ENCODE results near the gene PDE8B.

PDE8B gene, protein sequence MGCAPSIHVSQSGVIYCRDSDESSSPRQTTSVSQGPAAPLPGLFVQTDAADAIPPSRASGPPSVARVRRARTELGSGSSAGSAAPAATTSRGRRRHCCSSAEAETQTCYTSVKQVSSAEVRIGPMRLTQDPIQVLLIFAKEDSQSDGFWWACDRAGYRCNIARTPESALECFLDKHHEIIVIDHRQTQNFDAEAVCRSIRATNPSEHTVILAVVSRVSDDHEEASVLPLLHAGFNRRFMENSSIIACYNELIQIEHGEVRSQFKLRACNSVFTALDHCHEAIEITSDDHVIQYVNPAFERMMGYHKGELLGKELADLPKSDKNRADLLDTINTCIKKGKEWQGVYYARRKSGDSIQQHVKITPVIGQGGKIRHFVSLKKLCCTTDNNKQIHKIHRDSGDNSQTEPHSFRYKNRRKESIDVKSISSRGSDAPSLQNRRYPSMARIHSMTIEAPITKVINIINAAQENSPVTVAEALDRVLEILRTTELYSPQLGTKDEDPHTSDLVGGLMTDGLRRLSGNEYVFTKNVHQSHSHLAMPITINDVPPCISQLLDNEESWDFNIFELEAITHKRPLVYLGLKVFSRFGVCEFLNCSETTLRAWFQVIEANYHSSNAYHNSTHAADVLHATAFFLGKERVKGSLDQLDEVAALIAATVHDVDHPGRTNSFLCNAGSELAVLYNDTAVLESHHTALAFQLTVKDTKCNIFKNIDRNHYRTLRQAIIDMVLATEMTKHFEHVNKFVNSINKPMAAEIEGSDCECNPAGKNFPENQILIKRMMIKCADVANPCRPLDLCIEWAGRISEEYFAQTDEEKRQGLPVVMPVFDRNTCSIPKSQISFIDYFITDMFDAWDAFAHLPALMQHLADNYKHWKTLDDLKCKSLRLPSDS

DNA sequence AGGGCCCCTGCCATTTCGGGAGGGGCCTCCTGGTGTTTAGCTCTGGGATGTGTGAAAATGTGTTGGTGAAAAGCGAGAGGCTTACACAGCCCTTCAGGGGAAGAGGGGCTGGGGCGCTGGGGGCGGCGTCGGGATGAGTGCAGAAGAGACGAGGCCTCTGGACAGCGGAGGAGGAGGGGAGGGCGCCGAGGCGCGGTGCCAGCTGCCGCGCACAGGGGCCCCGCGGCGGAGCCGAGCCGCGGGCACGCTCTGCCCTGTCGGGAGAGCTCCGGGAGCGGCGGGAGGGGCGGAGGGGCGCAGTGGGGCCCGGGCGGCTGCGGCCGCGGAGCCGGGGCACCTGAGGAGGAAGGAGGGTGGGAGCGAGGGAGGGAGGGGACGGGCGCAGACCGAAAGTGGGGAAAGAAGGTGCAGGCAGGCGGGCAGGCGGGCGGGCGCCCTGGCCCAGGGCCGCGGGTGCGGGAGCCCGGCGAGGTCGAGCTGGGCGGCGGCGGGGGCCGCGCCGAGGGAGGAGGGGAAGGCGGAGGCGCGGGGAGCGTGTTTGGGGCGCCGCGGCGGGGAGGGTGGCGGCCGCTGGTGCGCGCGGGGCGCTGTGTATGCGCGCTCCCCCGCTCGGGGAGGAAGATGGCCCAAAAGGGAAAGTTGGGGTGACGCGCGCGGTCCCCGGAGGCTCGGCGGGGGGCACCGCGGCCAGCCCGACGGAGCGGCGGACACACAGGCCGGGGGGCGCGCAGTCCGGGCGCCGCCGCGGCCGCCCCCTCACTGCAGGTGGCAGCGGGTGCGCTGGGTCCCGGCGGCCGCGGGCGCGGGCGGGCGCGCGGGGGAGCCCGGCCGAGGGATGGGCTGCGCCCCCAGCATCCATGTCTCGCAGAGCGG, at the start of gene PDE8B:
Gene PDE8B, plus strand, starts transcription at position 590 of the 873 bp plus-strand sequence. Its CDS starts 246 bp downstream, at position 836.
- DNase-seq: peak in 2 of 3 experiments; percentile 33 to 42

DNA sequence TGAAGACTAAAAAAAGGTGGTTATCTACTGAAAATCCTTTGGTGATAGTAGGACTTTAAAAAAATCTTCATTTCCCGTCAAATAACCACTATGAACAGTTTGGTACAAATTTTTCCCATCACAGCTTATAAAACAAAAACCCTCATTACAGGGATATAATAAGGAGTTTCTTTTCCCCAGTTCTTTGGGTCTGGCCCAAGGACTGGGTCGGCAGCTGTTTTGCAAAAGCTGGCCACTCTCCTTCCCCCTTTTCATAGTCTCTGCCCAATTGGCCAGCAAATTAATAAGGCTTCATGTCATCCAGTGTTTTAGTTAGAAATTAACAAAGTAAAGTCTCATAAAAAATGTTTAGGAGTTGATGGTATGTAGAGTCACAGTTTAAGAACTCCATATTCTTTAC, 47.0 kb upstream of the PDE8B start:
- no peak for DNase-seq

DNA sequence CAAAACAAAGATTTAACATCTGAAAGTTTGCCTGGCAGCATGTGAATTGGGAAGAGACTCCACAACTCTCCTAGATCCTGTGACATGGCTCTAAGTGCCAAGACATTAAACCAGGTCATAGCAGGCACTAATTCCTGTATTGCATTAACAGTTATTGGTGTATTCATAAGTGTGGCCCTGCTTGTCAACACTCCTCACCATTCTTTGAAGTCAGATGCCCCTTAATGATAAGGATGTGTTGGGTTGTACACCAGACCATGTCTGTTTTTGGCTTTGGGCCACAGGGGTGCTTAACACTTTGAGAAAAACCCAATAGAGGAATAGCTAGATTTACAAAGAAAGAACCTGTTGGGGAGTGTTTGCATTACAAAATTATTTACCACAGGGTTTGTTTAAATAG, 43.4 kb upstream of the PDE8B start:
- DNase-seq: no peak

DNA sequence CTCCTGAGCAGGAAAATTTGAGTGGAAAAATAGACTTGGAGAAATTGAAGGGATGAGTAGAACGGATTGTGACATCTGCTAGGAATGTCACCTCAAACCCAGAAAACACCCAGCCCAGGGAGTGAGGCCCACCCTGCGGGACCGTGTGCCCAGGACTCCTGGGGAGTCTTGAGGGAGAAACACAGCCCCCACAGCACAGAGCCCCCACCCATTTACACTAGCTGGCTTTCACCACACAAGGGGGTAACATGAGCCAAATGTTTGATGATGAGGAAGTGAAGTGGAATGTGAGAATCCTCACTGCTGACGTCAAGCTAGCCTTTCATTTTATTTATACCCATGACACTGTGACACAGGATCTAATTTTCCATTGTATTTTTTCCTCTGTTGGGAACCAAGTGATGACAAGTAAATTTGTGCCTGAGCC, 42.8 kb upstream of the PDE8B start:
- DNase-seq: no peak

DNA sequence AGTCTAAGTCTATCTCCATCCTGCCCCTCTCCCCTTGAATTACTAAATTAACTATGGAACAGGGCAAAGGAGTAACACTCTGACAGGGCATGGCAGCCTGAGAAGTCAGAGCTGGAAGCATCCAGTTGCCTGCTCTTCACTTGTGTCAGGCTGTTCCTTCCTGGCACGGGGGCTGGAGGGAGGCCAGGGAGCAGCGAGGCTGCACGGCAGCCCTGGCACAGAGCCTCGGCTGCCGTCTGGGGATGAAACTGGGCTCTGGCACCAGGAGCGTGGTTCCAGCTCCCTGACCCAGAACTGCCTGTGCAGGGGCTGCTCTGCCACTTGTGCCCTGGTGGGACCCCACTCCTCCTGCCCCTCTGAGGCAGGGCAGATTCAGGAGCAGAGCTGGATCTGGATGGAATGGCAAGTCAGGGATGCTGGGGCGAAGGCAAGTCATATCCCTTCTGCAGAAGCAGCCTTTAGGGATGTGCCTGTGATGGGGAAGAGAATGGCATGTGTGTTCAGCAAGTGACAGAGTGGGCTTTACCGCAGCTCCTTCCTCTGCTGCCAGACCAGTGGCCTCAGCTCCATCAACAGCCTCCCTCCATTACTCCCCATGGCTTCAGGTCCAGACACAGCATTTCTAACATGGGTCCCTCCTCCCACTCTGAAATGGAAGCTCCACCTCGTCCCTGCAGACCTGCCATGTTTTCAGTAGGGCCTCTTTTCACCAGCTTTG, 42.2 kb upstream of the PDE8B start:
- no peak for DNase-seq

DNA sequence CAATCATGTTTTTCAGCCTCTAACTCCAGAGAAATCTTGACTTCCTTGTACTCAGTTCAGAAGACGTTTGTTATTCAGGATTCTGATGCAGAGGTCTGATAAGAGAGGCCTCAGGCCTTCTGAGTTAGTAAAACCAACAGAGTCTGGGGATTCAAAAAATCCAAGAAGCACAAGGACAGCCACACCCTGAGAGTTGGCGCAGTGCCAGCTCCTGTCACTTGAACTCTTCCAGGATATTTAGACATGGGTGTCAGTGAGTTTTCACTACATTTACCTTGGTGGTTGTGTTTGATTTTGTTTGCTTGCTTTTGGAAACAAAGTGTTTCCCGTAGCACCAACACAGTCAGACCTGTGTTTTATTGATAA, 41.6 kb upstream of the PDE8B start:
- peak; percentile 5 to 47 (median 39) for DNase-seq

DNA sequence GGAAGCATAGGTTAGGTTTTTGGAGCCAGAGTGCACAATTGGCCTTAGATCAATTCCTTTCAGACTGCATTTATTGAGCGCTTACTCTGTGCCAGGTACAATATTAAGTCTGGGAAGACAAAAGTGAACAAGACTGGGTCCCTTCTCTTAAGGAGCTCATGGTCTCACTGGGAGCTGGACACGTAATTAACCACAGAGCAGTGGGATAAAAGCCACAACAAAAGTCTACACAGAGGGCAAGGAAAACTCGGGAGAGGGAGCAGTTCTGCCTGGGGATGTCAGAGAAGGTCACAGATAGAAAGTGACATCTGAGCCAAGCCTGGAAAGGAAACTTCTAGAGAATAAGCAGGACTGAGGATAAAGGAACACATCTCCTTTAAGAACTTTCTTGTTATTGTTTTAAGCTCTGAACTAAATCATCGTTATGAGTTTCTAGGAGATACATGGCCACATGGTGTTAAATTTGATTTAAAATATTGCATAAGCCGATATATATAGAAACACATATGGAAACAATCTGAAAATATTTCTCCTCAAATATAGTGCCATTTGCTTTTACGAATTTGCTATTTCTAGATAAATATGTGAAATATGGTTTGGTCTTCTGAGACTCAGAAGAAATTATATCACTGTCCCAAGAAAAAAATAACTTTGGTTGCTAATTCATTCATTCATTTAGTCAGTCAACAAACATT, 40.1 kb upstream of the PDE8B start:
- DNase-seq: no peak

DNA sequence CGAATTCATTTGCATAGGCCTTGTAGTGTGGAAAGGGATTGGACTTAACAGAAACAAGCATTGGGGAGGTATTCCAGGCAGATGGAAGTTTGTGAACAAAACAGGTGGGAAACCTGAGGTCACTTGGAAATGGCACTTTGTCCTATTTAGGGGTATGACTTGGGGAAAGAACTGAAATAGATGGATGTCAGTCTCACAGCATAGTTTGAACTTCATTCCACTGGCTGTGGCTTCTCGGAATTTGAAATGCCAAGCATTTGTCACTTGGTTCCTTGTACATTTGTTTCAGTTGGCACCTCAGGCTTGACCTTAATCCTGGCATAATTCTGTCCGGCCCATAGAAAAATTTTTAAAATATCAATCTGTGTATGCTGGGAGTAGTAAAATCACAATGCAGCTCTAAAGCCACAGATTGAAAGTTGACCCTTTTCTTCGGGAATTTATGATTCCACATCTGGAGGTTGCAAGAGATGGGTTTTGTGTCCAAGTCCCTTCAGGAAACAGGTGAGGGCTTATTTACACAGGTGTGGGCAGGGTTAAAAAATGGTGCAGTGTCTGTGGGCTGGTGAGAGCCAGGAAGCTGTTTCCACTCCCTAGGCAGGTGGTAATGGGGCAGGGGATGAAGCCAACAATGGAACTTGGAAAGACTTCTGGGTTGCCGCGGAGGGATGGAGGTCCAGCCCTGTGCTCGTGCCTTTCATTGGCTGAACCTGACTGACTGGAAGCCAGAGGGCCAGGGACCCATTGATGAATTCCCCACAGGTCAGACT, 39.2 kb upstream of the PDE8B start:
- DNase-seq: peak in 1 of 3 experiments; percentile 8

DNA sequence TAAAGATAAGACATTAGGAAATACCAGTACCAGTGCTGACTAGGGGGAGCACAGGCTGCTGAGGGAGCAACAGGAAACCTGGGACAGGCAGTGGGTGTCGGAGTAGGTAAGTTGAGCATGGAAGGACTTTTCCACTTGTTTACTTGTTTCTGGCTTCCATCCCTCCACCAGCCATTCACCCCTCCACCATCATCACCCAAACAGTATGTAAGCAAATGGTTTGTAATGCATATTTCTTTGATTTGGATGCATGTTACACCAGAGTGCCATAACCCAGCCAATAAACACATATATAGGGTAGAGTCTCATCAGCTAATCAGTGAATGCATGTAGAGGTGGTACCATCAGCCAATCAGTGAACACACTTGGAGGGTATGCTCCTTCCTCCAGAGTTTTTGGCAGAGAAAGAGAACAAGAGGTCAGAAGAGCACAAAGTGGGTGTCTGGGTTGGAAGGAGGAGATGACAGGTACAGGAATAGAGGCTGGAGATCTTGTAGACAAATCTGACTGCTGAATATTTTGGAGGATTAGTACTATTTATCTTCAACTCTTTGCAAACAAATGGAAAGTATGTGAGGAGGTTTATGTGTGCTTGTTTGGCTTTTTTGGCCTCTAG, 37.7 kb upstream of the PDE8B start:
- DNase-seq: no peak

DNA sequence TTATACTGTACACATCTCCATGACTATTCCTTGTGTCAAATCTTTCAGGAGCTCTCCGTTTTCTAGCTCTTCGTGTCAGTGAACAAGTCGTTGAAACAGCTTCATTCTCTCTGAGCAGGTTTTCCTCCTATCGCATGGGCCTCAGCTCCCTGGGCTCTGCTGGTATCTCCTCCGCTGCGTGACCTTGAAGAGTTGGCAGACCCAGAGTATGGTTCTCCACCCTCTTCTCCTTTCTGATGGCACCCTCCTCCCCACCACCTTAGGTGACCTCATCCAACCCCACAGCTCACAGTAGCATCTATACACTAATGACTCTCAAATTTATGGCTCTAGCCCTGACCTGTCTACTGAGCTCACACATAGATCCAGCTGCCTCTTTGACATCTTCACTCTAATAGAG, 36.0 kb upstream of the PDE8B start:
- DNase-seq: no peak

DNA sequence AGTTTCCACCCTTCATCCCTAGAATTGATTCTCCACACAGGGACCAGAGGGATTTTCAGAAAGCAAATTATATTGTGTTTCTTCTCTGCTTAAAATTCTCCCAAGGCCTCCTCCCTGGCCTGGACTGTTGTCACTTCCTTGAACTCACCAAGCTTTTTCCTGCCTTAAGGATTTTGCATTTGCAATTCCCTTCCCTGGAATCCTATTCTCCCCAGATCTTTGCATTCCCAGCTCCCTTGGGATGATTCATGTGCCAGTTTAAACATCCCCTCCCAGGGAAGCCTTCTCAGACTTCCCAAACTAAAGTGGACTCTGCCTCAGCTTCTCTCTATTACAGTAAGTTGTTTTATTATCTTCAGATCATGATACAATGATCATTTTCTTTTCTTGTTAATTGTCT, 35.2 kb upstream of the PDE8B start:
- DNase-seq: no peak

DNA sequence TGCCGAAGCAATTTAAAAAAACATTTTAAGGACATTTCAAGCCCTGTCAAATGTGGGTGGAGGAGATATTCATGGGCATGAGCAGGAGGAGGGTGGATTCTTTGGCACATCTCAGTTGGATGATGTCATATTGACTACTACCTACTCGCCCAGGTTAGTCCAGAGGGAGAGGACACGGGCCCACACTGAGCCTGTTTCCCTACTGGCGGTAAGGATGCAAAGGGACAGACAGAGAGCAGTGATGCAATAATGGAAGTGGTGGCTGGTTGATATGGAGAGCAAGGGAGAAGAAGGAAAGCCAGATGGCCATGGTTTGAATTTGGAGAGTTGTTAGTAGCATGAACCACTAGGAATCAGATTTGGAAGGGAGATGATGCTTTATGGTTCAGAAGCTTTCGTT, 34.1 kb upstream of the PDE8B start:
- DNase-seq: no peak

DNA sequence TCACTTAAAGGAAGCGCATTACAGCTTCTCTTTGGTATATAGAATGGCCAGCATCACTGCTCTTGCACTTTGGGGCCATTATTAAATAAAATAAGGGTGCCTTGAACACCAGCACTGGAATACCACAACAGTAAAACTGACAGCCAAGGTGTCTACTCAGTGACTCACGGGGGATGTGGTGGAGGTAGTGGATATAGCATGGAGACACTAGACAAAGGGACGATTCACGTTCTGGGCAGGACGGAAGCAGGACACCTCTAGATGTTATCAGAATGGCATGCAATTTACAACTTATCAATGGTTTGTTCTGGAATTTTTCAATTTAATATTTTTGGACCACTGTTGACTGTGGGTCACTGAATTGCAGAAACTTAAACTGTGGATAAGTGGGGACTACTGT, 32.9 kb upstream of the PDE8B start:
- no peak for DNase-seq

DNA sequence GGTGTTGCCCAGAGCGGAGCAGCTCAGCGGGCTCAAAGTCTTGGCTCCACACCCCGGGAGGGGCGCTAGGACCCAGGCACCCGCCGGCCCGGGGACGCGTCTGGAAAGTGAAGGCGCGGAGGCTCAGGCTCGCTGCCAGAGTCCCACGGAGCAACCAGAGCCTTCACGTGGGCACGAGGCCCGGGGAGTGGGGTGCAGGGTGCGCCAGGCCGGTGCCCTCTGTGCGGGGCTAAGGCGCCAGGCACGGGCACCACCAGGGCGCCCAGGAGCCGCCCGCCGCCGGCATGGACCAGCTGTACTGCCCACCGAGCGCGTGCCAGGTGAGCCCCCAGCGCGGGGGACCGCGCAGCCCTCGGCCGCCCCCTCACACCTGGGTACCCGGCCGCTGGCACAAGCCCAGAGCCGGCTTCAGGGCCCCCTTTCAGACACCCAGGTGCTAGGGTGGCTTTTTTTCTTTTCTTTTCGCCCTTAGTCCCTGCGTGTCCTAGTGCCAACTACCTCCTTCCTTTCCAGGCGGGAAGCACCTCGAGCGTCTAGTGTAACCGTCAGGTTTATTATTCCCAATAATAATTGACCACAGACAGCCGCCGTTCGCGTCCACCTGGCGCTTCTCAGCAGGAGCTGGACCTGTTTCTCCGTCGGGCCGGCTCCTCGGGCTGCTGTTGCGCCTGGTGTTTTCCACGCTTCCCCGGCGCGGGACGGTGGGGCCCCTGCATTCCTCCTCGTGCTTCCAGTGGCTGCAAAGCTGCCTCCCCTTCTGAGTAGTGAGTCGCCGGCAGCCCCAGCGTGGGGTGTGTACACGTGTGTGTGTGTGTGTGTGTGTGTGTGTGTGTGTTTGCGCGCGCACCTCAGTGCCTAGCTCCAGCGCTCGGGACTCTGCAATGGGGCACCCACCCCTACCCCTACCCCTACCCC, 30.1 kb upstream of the PDE8B start:
- peak in 2 of 3 experiments; percentile 67 to 71 for DNase-seq

DNA sequence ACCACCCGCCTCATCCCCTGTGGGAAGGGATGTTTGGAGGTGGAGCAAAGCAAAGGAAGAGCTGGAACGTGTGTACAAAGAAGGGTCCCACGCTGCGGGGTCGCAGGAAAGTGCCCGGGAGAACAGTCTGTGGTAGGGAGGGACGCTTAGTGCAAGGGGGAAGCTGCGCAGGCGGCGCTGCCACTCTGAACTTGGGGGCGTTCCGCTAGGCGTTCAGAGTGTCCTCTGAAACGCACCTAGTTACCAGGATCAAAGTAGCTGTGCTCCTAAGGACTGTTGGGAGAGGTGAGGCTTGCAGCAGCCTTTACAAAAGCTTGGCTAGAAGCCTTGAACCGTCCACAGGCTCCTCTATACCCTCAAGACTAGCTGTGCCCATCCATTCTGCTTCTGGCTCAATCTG, 29.3 kb upstream of the PDE8B start:
- no peak for DNase-seq

DNA sequence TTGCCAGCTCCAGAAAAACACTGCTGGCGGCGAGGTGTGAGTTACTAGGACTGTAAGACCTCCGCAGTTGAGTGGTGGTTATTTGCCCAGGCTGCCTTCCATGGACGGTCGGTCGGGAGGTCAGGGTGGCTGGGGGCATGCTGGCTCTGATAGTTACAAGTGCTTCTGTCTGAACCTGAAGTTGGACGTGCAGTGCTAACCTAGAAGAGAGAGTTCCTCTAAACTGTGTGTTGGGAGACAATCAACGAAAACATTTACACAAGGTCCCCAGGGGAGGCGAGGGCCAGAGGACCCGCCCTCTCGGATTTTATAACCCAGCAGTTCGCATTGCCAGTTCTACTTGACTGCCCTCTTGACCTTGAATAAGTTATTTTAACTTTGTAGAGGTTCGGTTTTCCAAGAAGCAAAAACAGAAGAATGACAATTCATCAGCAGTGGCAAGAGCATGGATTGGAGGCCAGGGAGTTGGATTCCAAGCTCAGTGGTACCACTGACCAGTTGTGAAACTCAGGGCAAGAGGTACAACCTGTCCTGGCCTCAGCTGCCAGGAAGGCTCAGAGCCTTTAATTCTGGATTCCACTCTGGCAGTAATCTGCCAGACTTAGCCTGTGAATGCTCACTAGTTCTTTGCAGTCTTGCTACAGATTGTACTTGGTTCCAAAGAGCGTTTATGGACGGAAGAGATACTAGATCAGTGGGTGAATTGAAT, 28.7 kb upstream of the PDE8B start:
- DNase-seq: no peak

DNA sequence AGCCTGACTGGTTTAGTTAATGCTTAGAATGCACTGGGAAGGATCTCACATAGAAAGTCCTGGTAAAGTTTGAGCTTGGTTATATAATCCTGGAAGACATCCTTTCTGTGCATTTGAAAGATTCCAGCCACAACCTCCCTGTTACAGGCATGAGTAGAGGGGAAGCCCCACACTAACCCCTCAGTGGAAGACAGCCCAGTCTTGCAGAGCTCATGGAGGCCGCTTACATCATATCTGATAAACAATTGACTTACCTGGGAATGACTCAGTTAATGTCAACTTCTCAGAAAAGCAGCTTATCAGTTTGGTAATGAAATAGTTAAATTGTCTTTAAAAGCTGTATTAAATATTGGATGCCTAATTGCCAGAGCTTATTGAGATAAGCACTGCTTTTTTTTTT, 28.1 kb upstream of the PDE8B start:
- DNase-seq: no peak

DNA sequence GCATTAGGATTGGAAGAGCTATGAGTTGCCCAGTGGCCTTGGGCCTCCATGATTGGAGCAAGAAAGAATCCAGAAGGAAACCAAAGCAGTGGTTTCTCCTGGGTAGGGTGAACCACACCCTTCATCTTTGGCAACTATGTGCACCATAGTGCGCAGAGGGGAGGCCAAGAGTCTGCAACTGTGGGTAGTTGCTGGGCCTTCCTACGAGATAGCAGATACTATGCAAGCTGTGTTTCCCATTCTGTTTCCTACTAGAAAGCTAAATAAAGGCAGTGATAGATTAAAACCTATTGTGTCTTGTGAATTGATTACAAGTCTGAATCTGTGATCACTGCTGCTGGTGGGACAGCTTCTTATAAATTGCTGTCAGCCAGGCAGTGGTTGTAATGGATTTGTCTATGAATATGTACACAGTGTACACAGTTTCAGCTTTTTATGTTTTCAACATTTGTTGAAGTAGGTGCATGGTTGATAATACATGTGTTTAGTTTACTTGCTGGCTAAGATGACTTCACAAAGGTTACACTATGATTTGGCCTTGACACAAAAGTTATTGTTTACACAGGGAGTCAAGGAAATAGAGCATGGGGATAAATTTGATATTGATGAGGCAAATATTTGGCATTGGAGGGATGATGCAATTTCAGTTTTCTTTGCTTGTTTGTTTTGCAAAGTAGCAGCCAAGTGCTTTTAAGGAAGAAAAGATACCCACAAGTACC, 23.7 kb upstream of the PDE8B start:
- DNase-seq: peak in 1 of 3 experiments; percentile 6

Measured in NCI-H1417 (cell line).